ENCODE data around the gene TECPR1. TPM values are rescaled to one million over a fixed set of nuclear protein-coding genes. Genes with fewer than 3 reads are reported as not detected.

The TECPR1 gene
- total and polyA plus RNA-seq, 2 of the 4 experiments (the other 2 are of a cell fraction), result 11.5 to 14.7 TPM

- Histone ChIP-seq H2BK15ac (ENCODE audit: low read depth, low read length) (no peak overlapping the region), H4K20me1 (ENCODE audit: insufficient read depth, low read length) (no peaks in the 10 kb centered on the region), H3K4me3 (ENCODE audit: insufficient read depth, low read depth, low read length) (no peak overlapping the region), H3K9me3 (ENCODE audit: control insufficient read depth, insufficient read depth, low read length) (no peaks in the 10 kb centered on the region), H3K9me1 (ENCODE audit: insufficient read depth, low read length) (peaks cover 4% of the 10 kb centered on the region; the same call in 1 of the 2 replicates), H2BK20ac (ENCODE audit: low read depth, low read length) (no peak overlapping the region), H3K27me3 (ENCODE audit: control insufficient read depth, insufficient read depth, low read length) (no peaks in the 10 kb centered on the region), H3K18ac (ENCODE audit: low read depth, low read length) (no peak overlapping the region), H3K4me1 (ENCODE audit: control insufficient read depth, insufficient read depth, low read length) (no peaks in the 10 kb centered on the region; the same call in 1 of the 2 replicates), H3K23ac (ENCODE audit: low read depth, low read length) (no peak overlapping the region), H3K36me3 (ENCODE audit: control insufficient read depth, insufficient read depth, low read length) (peaks cover 11% of the 10 kb centered on the region; the same call in 1 of the 2 replicates), H3K27ac (ENCODE audit: insufficient read depth, low read length) (no peak overlapping the region), H2BK5ac (ENCODE audit: low read depth, low read length, poor library complexity, severe bottlenecking) (no peak overlapping the region), H3K79me1 (ENCODE audit: low read depth in 1 of 2, low read length in 2 of 2) (no peaks in the 10 kb centered on the region), H4K5ac (ENCODE audit: low read depth, low read length) (no peak overlapping the region), H4K8ac (ENCODE audit: low read depth in 2 of 2, low read length in 2 of 2) (no peak overlapping the region), H3K4ac (ENCODE audit: low read depth, low read length) (no peak overlapping the region), H4K91ac (ENCODE audit: insufficient read depth, low read depth, low read length) (no peak overlapping the region), H2AK5ac (ENCODE audit: low read depth, low read length) (no peak overlapping the region), H3K4me2 (ENCODE audit: low read depth, low read length) (no peak overlapping the region), H3K56ac (ENCODE audit: extremely low read depth, insufficient read depth, low read length) (no peak overlapping the region), H3K9ac (ENCODE audit: low read depth, low read length) (no peak overlapping the region), H2AK9ac (replicated peaks; ENCODE audit: low read depth, low read length, poor library complexity) (no peak overlapping the region), H2BK120ac (ENCODE audit: low read depth, low read length) (no peak overlapping the region), H3K14ac (replicated peaks; ENCODE audit: low read depth, low read length) (no peak overlapping the region), H2AFZ (replicated peaks; ENCODE audit: low read length, poor library complexity) (no peak overlapping the region)
- intact Hi-C loops (cut with micrococcal nuclease), result no loop called here
- WGBS, 2 experiments (ENCODE audit: extremely low coverage in 2 of 2, insufficient read length in 1 of 2), result 93% methylated on average over 15 of the region's 20 CpGs; no CpG with 5 or more reads in 1 of the 2 experiments
- dilution Hi-C loops (cut with HindIII; ENCODE audit: low sequenced_read_pairs, unreplicated experiment), result no loop called here
- no TSS peak for BruUV-seq (replicated peaks)
- in situ Hi-C loops (cut with MboI; ENCODE audit: low sequenced_read_pairs), result loop anchor here (25.0 kb wide), 1 partner anchor 312 kb away; the partner anchor contains the start of gene ASNS
- no peak for ATAC-seq (ENCODE audit: low read depth)
- ChIA-PET POLR2A (ENCODE audit: unreplicated experiment) (no interaction called here), CTCF (interaction anchor here (0.6 to 1.7 kb wide), 3 partner anchors 8 to 161 kb away, joined by 3 to 5 read pairs (median 3); no protein-coding TSS in a partner anchor)
- no peak for DNase-seq
- TF ChIP-seq NFE2L2 (IDR thresholded peaks at IDR 0.05; ENCODE audit: low read depth, low read length) (no peak), MXI1 (IDR thresholded peaks at IDR 0.05; ENCODE audit: borderline replicate concordance, low read depth, low read length) (no peak), RAD21 (IDR thresholded peaks at IDR 0.05; ENCODE audit: low read length) (no peak), BHLHE40 (IDR thresholded peaks at IDR 0.05; ENCODE audit: low read depth, low read length) (no peak), CHD1 (IDR thresholded peaks at IDR 0.05; ENCODE audit: low read depth, low read length) (no peak), FOS (IDR thresholded peaks at IDR 0.05; ENCODE audit: low read depth, low read length) (no peak), RCOR1 (IDR thresholded peaks at IDR 0.05; ENCODE audit: insufficient replicate concordance, low read length) (no peak), CTCF (conservative IDR thresholded peaks at IDR 0.05; ENCODE audit: low read depth, low read length) (no peak), USF2 (IDR thresholded peaks at IDR 0.05; ENCODE audit: low read depth, low read length) (no peak), ELK1 (IDR thresholded peaks at IDR 0.05; ENCODE audit: borderline replicate concordance, low read depth, low read length) (no peak), MAFK (IDR thresholded peaks at IDR 0.05; ENCODE audit: low read depth, low read length) (no peak), RFX5 (IDR thresholded peaks at IDR 0.05; ENCODE audit: low read depth, low read length) (no peak), CEBPB (IDR thresholded peaks at IDR 0.05; ENCODE audit: low read depth, low read length) (no peak), POLR2A (IDR thresholded peaks at IDR 0.05; ENCODE audit: low read depth, low read length) (no peak)
Measured at GRCh38 chr7:98174334-98175259, 77.4 kb downstream of the TECPR1 start.

Measured in IMR-90 (cell line).